Mucosa of stomach (tissue), 1 donor: Measurements from ENCODE around the gene CD68.

ENCODE experiments used
- H3K27me3 ChIP-seq: one replicate; pipeline ENCODE4 v1.7.0; 2013; ENCODE audit warnings: mild to moderate bottlenecking, low read length; ENCODE audit not compliant: control insufficient read depth, insufficient read depth
- H3K36me3 ChIP-seq: one replicate; pipeline ENCODE4 v1.7.0; 2013; ENCODE audit warnings: low read length; ENCODE audit not compliant: control insufficient read depth, insufficient read depth
- H3K4me1 ChIP-seq: one replicate; pipeline ENCODE4 v1.7.0; 2013; ENCODE audit warnings: mild to moderate bottlenecking, low read length; ENCODE audit not compliant: control insufficient read depth, insufficient read depth
- H3K4me3 ChIP-seq: one replicate; pipeline ENCODE4 v1.7.0; 2013; ENCODE audit warnings: low read length
- H3K9ac ChIP-seq: one replicate; pipeline ENCODE4 v1.7.0; 2013; ENCODE audit warnings: mild to moderate bottlenecking, low read length, moderate library complexity
- H3K9me3 ChIP-seq: one replicate; pipeline ENCODE4 v1.7.0; 2013; ENCODE audit warnings: mild to moderate bottlenecking, low read length, moderate library complexity; ENCODE audit not compliant: control insufficient read depth
- donor health status: Pancreatic carcinoma.

CD68 gene, protein sequence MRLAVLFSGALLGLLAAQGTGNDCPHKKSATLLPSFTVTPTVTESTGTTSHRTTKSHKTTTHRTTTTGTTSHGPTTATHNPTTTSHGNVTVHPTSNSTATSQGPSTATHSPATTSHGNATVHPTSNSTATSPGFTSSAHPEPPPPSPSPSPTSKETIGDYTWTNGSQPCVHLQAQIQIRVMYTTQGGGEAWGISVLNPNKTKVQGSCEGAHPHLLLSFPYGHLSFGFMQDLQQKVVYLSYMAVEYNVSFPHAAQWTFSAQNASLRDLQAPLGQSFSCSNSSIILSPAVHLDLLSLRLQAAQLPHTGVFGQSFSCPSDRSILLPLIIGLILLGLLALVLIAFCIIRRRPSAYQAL

DNA sequence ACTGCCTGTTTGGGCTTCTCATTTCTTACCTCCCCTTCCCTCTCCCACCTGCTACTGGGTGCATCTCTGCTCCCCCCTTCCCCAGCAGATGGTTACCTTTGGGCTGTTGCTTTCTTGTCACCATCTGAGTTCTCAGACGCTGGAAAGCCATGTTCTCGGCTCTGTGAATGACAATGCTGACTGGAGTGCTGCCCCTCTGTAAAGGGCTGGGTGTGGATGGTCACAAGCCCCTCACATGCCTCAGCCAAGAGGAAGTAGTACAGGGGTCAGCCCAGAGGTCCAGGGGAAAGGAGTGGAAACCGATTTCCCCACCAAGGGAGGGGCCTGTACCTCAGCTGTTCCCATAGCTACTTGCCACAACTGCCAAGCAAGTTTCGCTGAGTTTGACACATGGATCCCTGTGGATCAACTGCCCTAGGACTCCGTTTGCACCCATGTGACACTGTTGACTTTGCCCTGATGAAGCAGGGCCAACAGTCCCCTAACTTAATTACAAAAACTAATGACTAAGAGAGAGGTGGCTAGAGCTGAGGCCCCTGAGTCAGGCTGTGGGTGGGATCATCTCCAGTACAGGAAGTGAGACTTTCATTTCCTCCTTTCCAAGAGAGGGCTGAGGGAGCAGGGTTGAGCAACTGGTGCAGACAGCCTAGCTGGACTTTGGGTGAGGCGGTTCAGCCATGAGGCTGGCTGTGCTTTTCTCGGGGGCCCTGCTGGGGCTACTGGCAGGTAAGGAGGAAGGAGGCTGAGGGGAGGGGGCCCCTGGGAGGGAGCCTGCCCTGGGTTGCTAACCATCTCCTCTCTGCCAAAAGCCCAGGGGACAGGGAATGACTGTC is at the start of gene CD68:
TSS of gene CD68 (plus strand) at position 638 of the 833 bp plus-strand sequence. CDS start at position 678, 40 bp downstream.
- Histone ChIP-seq H3K9me3 (no peaks in the 10 kb centered on the region), H3K4me1 (peaks cover 60% of the 10 kb centered on the region), H3K36me3 (peaks cover 39% of the 10 kb centered on the region), H3K9ac (peak within 1 kb of the TSS; percentile 87), H3K4me3 (peak within 1 kb of the TSS; percentile 49), H3K27me3 (no peaks in the 10 kb centered on the region)

- no peaks in the 10 kb centered on the region for H3K27me3 ChIP-seq
- no peaks in the 10 kb centered on the region for H3K9me3 ChIP-seq
- H3K36me3 ChIP-seq = no peaks in the 10 kb centered on the region
- no peak overlapping the region for H3K9ac ChIP-seq
- no peak overlapping the region for H3K4me3 ChIP-seq
- no peaks in the 10 kb centered on the region for H3K4me1 ChIP-seq
Measured at GRCh38 chr17:7530023-7530900, 49.2 kb upstream of the CD68 start.

DNA sequence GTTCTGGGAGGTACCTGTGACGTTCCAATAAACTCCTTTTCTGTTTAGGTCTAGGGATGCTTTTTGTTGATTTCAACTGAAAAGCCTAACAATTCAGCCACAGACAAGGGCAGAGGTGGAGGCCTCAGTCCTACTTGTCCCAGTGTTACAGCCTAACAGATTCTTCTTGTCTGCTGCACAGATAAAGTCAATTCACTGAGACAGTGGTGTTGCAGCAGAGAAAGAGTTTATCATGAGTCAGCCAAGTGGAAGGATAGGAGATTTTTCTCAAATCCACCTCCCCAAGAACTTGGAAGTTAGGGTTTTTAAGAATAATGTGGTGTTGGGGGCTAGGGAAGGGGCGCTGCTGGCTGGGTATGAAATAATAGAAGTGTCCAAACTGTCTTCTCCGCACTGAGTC is 41.4 kb upstream of the CD68 start:
- Histone ChIP-seq H3K36me3 (no peaks in the 10 kb centered on the region), H3K4me3 (no peak overlapping the region), H3K4me1 (no peaks in the 10 kb centered on the region), H3K9ac (no peak overlapping the region), H3K27me3 (no peaks in the 10 kb centered on the region), H3K9me3 (no peaks in the 10 kb centered on the region)

DNA sequence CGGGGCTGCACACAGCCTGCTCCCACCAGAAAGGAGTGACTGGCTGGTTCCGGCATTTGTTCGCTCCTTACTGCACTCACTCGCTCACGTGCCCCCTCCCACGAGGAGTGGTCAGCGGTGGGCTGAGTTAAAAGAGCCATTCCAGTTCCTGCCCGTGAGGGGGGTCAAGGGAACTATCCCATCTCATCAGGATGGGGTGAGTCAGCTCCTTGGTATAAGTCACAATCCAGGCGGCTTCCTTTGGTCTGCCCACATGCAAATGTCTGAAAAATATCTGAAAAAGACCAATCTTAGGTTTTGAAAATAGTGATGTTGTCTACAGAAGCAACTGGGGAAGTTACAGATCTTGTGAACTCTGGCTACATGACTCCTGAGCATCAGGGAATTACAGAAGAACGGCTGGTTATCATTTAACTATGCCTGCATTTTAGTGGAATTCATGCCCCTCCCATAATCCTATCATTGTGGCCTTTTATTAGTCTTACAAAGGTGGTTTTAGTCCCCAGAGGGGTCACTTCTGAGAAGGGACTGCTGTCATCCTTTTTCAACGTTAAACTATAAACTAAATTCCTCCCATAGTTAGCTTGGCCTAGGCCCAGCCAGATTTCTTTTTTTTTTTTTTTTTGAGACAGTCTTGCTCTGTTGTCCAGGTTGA is 40.4 kb upstream of the CD68 start:
- Histone ChIP-seq H3K4me1 (no peaks in the 10 kb centered on the region), H3K36me3 (no peaks in the 10 kb centered on the region), H3K4me3 (no peak overlapping the region), H3K27me3 (no peaks in the 10 kb centered on the region), H3K9ac (no peak overlapping the region), H3K9me3 (no peaks in the 10 kb centered on the region)

- Histone ChIP-seq H3K27me3 (no peaks in the 10 kb centered on the region), H3K4me1 (no peaks in the 10 kb centered on the region), H3K9me3 (no peaks in the 10 kb centered on the region), H3K36me3 (no peaks in the 10 kb centered on the region), H3K4me3 (no peak overlapping the region), H3K9ac (no peak overlapping the region)
Measured at GRCh38 chr17:7541074-7541621, 38.3 kb upstream of the CD68 start.

- no peaks in the 10 kb centered on the region for H3K36me3 ChIP-seq
- H3K9me3 ChIP-seq = no peaks in the 10 kb centered on the region
- H3K4me3 ChIP-seq = no peak overlapping the region
- no peaks in the 10 kb centered on the region for H3K27me3 ChIP-seq
- H3K4me1 ChIP-seq = peaks cover 14% of the 10 kb centered on the region
- H3K9ac ChIP-seq = no peak overlapping the region
Measured at GRCh38 chr17:7544911-7545310, 34.5 kb upstream of the CD68 start.

DNA sequence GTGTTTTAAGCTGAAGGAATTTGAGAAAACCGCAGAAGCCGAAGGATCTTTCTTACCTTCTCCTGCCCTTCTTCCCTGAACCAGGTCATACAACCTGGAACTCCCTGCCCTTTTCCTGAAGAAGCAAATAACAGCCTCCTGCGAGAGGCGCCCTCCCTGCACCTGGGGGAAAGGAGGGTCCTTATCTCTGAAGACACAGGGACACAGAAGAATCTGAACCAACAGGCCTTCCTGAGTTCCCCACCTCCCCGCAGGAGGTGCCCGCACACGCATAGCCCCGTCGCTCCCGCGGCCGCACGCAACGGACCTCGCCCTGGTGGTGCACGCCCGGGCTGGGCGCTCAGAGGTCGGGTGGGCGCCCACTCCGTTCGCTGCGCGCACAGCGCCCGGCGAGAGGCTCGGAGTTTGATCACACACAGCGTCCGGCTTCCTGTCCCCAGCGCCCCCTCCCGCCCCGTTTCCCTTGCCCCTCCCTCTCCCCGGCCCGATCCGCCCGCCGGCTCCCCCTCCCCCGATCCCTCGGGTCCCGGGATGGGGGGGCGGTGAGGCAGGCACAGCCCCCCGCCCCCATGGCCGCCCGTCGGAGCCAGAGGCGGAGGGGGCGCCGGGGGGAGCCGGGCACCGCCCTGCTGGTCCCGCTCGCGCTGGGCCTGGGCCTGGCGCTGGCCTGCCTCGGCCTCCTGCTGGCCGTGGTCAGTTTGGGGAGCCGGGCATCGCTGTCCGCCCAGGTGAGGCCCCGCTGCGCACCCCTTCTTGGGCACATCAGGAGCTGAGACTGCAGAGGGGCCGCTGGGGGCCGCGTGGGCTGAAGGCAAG is 30.6 kb upstream of the CD68 start, which contains the start of gene TNFSF12:
TSS of gene TNFSF12 (plus strand) at position 474 of the 816 bp plus-strand sequence. CDS start at position 570, 96 bp downstream.
- Histone ChIP-seq H3K36me3 (no peaks in the 10 kb centered on the region), H3K27me3 (no peaks in the 10 kb centered on the region), H3K4me1 (peaks cover 20% of the 10 kb centered on the region), H3K9ac (peak within 1 kb of the TSS; percentile 77), H3K9me3 (no peaks in the 10 kb centered on the region), H3K4me3 (peak within 1 kb of the TSS; percentile 29)

DNA sequence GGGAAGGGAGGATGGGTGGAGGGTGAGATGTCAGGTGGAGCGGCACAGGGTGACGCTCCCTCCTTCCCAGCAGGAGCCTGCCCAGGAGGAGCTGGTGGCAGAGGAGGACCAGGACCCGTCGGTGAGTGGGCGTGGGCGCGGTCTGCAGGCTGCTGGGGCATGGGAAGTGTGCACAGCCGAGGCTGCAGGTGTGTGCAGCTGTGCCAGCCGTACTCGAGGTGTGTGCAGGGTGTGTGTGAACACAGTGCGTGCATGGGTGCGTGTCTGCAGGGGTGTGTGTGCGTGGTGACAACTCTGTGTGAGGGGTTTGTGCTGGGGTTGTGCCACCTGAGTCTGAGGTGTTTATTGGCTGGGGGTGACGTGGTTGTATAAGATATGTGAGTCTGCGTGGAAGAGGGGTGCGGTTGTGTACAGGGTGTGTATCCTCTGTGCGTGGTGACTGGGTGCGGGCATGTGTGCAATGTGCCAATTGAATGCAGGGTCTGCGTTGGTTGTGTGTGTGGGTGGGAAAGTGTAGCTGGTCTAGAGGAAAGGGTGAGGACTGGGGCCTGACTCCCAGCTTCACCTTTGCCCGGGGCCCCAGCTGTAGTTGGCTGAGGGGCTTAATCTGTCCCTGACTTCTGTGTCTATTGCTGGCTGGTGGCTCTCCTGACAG is 29.9 kb upstream of the CD68 start:
- Histone ChIP-seq H3K4me3 (peak overlapping the region; percentile 29), H3K27me3 (no peaks in the 10 kb centered on the region), H3K4me1 (peaks cover 20% of the 10 kb centered on the region), H3K9me3 (no peaks in the 10 kb centered on the region), H3K9ac (peak overlapping the region; percentile 77), H3K36me3 (no peaks in the 10 kb centered on the region)

DNA sequence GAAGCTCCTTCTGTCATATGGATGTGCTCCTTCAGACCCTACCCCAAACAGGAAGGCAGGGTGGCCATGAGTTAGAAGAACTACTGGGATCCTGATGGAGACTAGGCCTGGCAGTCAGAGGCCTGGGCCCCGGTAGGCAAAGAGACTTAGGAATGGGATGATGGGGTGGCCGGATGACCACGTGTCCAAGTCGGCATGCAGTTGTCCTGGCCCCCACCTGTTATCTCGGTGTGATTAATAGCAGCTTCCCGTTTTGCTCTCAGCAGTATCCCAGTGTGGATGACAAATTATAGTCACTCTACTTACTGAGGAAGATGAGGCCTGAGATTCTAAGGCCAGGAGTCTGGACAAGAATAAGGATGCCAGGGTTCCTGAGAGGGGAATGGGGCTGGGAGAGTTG is 29.1 kb upstream of the CD68 start:
- Histone ChIP-seq H3K4me3 (no peak overlapping the region), H3K36me3 (no peaks in the 10 kb centered on the region), H3K4me1 (peaks cover 20% of the 10 kb centered on the region), H3K9me3 (no peaks in the 10 kb centered on the region), H3K9ac (peak overlapping the region; percentile 77), H3K27me3 (no peaks in the 10 kb centered on the region)

GRCh38 chr17:7551396-7551795 is 28.0 kb upstream of the CD68 start:
- H3K4me1 ChIP-seq = peaks cover 20% of the 10 kb centered on the region
- H3K27me3 ChIP-seq = no peaks in the 10 kb centered on the region
- no peaks in the 10 kb centered on the region for H3K36me3 ChIP-seq
- H3K9me3 ChIP-seq = no peaks in the 10 kb centered on the region
- no peak overlapping the region for H3K9ac ChIP-seq
- no peak overlapping the region for H3K4me3 ChIP-seq
